Bronchial epithelial cell (primary cell): ENCODE results near the gene DENND4A. TPM values are rescaled to one million over a fixed set of nuclear protein-coding genes. Genes with fewer than 3 reads are reported as not detected.

Experiments
- DNase-seq: peaks from one replicate; pipeline ENCODE4 v3.0.0-alpha.2; 2010; ENCODE audit warnings: low read depth
- FAIRE-seq: peaks from 2 replicates; lab custom pipeline; 2011; peaks lifted over from hg19 to GRCh38; lab: Jason Lieb, UNC
- H3K27me3 ChIP-seq: 2 replicates; pipeline ENCODE4 v1.5.1; 2011; ENCODE audit warnings: low read length; ENCODE audit not compliant: control insufficient read depth, insufficient read depth
- H3K36me3 ChIP-seq: 2 replicates; pipeline ENCODE4 v1.5.1; 2011; ENCODE audit warnings: low read length; ENCODE audit not compliant: control insufficient read depth, insufficient read depth
- H3K4me3 ChIP-seq: 2 replicates; pipeline ENCODE4 v1.5.1; 2011; ENCODE audit warnings: mild to moderate bottlenecking, low read depth, low read length, control low read depth
- total RNA-seq: library from RNA; depleted of rRNA; stranded (reverse); fragments of >200 nt; gene quantifications from 2 replicates; pipeline ENCODE4 v1.2.1, GENCODE V29; 2014
- TF ChIP-seq, protein P1 (sequence below): IDR thresholded peaks from 2 replicates; pipeline ENCODE4 v1.5.1; 2011; ENCODE audit warnings: mild to moderate bottlenecking, moderate library complexity, low read length, control low read depth, inconsistent platforms; ENCODE audit not compliant: insufficient read depth, severe bottlenecking

The DENND4A gene
- total RNA-seq, 1 donor from 2014 or later, result 11.1 TPM

DNA sequence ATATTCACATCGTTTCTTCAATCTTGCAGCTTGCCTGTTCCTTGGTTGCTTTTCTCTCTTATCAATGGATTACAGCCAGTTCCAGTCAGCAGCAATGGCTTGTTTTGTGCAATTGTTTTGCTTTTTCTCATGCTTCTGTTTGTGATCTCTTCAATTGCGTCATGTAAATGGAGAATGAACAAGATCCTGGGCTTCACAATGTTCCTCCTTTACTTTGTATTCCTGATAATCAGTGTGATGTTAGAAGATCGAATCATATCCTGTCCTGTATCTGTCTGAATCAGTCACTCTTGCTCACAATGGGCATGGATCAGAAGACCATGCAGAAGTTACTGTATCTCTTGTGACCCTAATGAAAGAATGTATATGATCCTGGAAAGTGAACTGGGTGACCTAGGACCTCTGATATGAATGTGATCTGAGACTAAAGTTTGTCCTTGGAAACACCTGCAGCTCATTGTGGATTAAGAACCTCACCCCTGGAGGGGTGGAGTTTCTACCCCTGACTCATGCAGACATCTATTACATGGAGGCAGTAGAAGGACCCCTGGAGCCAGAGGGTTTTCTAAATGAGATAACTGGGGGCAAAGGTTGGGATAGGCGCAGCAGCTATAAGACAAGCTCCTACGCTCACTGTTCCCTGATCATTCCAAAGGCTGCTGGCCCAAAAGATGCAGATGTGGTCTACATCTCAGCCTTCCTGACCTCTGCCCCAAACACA, 138.1 kb downstream of the DENND4A start:
- no peak overlapping the region for H3K4me3 ChIP-seq
- H3K36me3 ChIP-seq, result no peaks in the 10 kb centered on the region
- FAIRE-seq (no peak), DNase-seq (peak; percentile 65)
- no peaks in the 10 kb centered on the region for H3K27me3 ChIP-seq
- TF ChIP-seq, protein P1, sequence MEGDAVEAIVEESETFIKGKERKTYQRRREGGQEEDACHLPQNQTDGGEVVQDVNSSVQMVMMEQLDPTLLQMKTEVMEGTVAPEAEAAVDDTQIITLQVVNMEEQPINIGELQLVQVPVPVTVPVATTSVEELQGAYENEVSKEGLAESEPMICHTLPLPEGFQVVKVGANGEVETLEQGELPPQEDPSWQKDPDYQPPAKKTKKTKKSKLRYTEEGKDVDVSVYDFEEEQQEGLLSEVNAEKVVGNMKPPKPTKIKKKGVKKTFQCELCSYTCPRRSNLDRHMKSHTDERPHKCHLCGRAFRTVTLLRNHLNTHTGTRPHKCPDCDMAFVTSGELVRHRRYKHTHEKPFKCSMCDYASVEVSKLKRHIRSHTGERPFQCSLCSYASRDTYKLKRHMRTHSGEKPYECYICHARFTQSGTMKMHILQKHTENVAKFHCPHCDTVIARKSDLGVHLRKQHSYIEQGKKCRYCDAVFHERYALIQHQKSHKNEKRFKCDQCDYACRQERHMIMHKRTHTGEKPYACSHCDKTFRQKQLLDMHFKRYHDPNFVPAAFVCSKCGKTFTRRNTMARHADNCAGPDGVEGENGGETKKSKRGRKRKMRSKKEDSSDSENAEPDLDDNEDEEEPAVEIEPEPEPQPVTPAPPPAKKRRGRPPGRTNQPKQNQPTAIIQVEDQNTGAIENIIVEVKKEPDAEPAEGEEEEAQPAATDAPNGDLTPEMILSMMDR, result no peak

DNA sequence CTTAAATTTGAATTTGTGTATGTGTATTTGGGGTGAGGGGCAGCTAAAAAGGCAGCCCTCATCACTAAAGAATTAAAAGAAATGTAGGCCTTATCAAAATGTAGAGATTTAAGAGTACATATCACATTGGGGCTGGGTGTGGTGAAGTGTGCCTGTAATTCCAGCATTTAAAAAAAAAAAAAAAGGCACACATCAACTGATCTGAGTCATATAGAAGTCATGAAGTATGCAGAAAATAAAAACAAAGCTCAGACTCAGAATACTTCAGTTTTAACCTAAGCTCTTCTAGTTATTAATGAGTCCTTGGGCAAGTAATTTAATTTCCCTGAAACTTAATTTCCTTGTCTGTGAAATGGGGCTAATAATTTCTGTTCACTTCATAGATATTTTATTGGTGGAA, 138.8 kb downstream of the DENND4A start:
- Histone ChIP-seq H3K27me3 (no peaks in the 10 kb centered on the region), H3K36me3 (no peaks in the 10 kb centered on the region), H3K4me3 (no peak overlapping the region)
- no peak for FAIRE-seq
- TF ChIP-seq, protein P1, result no peak
- DNase-seq, result peak; percentile 72

DNA sequence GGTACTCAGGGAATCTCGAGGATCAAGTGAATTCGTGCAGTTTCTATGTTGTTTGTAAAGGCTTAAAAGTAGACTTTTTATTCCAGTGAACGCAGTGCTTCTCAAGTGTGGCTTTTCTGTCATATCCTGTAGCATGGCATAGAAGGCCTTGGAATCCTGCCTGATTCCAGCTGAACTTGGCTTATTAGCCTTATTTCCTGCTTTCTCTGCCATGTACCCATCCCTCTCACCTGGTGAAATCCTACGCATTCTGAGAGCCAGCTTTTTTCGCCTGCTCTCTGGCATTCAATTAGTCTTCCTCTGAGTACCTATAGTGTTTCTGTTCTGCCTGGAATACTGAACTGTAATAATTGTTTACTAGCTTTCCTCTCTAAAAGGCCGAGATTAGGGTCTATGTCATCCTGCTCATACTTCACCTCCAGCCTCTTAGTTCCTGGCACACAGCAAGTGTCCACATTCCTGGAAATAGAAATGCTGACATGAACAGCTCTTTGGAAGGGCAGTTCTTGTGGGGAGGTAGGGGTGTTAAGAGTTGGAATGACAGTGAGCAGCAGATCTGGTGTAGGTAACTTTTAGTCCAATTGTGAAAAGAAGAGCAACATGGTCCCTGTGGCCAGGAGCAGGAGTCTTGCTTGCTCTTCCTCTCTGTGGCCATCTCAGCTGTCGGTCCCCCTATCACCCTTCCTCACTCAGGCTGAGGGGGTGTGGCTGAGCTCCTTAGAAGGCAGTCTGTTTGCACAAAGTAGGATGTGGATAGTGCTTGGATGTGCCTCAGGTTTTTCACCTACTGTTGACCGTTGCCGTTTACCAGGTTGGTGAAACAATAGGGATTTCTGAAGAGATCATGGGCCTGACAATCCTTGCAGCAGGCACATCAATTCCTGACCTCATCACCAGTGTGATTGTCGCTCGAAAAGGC, 140.0 kb downstream of the DENND4A start:
- TF ChIP-seq, protein P1, result no peak
- H3K36me3 ChIP-seq, result no peaks in the 10 kb centered on the region
- no peak for DNase-seq
- H3K27me3 ChIP-seq, result no peaks in the 10 kb centered on the region
- no peak overlapping the region for H3K4me3 ChIP-seq
- FAIRE-seq, result no peak

DNA sequence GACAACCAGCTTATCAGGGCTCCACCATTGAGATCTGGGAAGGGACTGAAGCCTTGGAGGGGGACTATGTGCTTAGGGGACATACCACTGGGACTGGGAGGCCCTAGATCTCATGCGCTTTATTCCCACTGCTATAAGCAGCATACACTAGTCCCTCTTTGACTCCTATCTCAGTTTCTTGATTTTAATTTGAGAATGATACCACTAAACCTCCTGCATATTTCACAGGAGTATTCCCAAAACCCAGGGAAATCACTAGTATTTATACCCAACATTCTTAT, 141.1 kb downstream of the DENND4A start:
- TF ChIP-seq, protein P1, result no peak
- no peak overlapping the region for H3K4me3 ChIP-seq
- FAIRE-seq, result no peak
- DNase-seq, result no peak
- no peaks in the 10 kb centered on the region for H3K27me3 ChIP-seq
- no peaks in the 10 kb centered on the region for H3K36me3 ChIP-seq

DNA sequence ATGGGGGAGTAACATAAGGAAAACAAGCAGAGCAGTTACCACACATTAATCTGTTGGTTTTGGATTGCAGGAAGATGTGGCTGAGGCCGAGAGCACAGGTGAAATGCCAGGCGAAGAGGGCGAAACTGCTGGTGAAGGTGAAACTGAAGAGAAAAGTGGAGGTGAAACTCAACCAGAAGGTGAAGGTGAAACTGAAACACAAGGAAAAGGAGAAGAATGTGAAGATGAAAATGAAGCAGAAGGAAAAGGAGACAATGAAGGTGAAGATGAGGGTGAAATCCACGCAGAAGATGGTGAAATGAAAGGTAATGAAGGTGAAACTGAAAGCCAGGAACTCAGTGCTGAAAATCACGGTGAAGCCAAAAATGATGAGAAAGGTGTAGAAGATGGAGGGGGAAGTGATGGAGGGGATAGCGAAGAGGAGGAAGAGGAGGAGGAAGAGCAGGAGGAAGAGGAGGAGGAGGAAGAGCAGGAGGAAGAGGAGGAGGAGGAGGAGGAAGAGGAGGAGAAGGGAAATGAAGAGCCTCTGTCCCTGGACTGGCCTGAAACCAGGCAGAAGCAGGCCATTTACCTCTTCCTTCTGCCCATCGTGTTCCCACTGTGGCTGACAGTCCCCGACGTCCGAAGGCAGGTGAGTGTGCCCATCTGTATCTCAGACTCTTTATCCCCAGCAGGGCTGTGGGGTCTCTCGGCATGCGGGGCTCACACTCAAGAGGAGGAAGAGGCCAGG, 141.6 kb downstream of the DENND4A start:
- Histone ChIP-seq H3K27me3 (no peaks in the 10 kb centered on the region), H3K36me3 (no peaks in the 10 kb centered on the region), H3K4me3 (no peak overlapping the region)
- DNase-seq, result no peak
- TF ChIP-seq, protein P1, result no peak
- FAIRE-seq, result peak; percentile 50
